B cell (primary cell): ENCODE data around the gene CD59. TPM values are rescaled to one million over a fixed set of nuclear protein-coding genes. Genes with fewer than 3 reads are reported as not detected.

ENCODE experiments used
- ATAC-seq: fragments of 200-7000 bp; cut with Tn5 transposase; one replicate; pipeline ENCODE4 v1.10.0; 2021; ENCODE audit warnings: low read depth, mild to moderate bottlenecking, moderate number of reproducible peaks, moderate library complexity
- CTCF ChIA-PET: fragments of 350-600 bp; sonication (Branson Sonifier 250); formaldehyde crosslinking; loops from one replicate; lab custom pipeline; 2021; ENCODE audit warnings: antibody characterized with exemption, inconsistent platforms; lab: Charles Lee
- POLR2A ChIA-PET: fragments of 350-600 bp; sonication (Branson Sonifier 250); formaldehyde crosslinking; loops from one replicate; lab custom pipeline; 2021; ENCODE audit warnings: antibody characterized with exemption; lab: Charles Lee
- DNase-seq: peaks from one replicate; pipeline ENCODE4 v3.0.0; 2013
- H2AFZ ChIP-seq: 2 replicates; pipeline ENCODE4 v1.6.1; 2012; ENCODE audit warnings: mild to moderate bottlenecking, low read depth, low read length; ENCODE audit not compliant: insufficient read depth, poor library complexity, severe bottlenecking
- H3K27ac ChIP-seq, 2 donors: 1 replicate in 1 of 2; 2 replicates in 1 of 2; pipeline ENCODE4 v1.5.1; 2012 to 2013; ENCODE audit warnings: low read length in 2 of 2, mild to moderate bottlenecking in 2 of 2, moderate library complexity in 1 of 2
- H3K27me3 ChIP-seq, 4 experiments: fragments of 200-600 bp in 1 of 4; sonication (generic) in 1 of 4; replicated peaks in 1 of 4; 1 replicate in 2 of 4; 2 replicates in 2 of 4; pipeline versions ENCODE4 v1.6.1 to v1.7.0; 2013 to 2016; ENCODE audit warnings: low read length in 3 of 4, mild to moderate bottlenecking in 2 of 4, mixed read lengths in 1 of 4, moderate library complexity in 1 of 4; ENCODE audit not compliant: insufficient read depth in 4 of 4, control insufficient read depth in 3 of 4; ENCODE audit errors: control extremely low read depth in 1 of 4
- H3K36me3 ChIP-seq, 2 experiments: replicated peaks in 1 of 2; 1 replicate in 1 of 2; 2 replicates in 1 of 2; pipeline versions ENCODE4 v1.6.1 to v1.7.1; 2013; ENCODE audit warnings: low read length in 1 of 2; ENCODE audit not compliant: insufficient read depth in 2 of 2, control insufficient read depth in 1 of 2; ENCODE audit errors: control extremely low read depth in 1 of 2, extremely low read depth in 1 of 2
- H3K4me1 ChIP-seq, 2 donors: fragments of 200-600 bp in 1 of 2; sonication (generic) in 1 of 2; 1 replicate in 1 of 2; 2 replicates in 1 of 2; pipeline versions ENCODE4 v1.5.1 to v1.6.1; 2013 to 2017; ENCODE audit warnings: low read length in 2 of 2; ENCODE audit not compliant: control insufficient read depth in 2 of 2, insufficient read depth in 2 of 2
- H3K4me2 ChIP-seq: replicated peaks from 2 replicates; pipeline ENCODE3; 2012; ENCODE audit warnings: mild to moderate bottlenecking, low read depth, low read length; ENCODE audit not compliant: poor library complexity, severe bottlenecking
- H3K4me3 ChIP-seq, 5 experiments: fragments of 200-600 bp in 1 of 5; sonication (generic) in 1 of 5; 1 replicate in 3 of 5; 2 replicates in 2 of 5; pipeline versions ENCODE4 v1.5.1 to v1.7.0; 2011 to 2016; ENCODE audit warnings: low read length in 4 of 5, mild to moderate bottlenecking in 4 of 5, low read depth in 2 of 5, control low read depth in 1 of 5, moderate library complexity in 1 of 5; ENCODE audit not compliant: insufficient read depth in 1 of 5; ENCODE audit errors: control extremely low read depth in 1 of 5, extremely low read depth in 1 of 5
- H3K79me2 ChIP-seq: fragments of 200-600 bp; sonication (generic); one replicate; pipeline ENCODE4 v1.6.0; 2016; ENCODE audit warnings: low read length; ENCODE audit not compliant: control insufficient read depth, insufficient read depth
- H3K9ac ChIP-seq: fragments of 200-600 bp; sonication (generic); 2 replicates; pipeline ENCODE4 v1.6.1; 2017; ENCODE audit warnings: mild to moderate bottlenecking, low read length, moderate library complexity
- H3K9me3 ChIP-seq, 3 donors: one replicate each; pipeline versions ENCODE4 v1.6.1 to v1.7.1; 2013; ENCODE audit warnings: low read length in 2 of 3; ENCODE audit not compliant: control insufficient read depth in 2 of 3, insufficient read depth in 1 of 3; ENCODE audit errors: control extremely low read depth in 1 of 3
- H4K20me1 ChIP-seq: 2 replicates; pipeline ENCODE4 v1.6.0; 2012; ENCODE audit warnings: mild to moderate bottlenecking, low read length; ENCODE audit not compliant: insufficient read depth, control insufficient read depth, poor library complexity, severe bottlenecking
- H3K27ac Mint-ChIP-seq: one replicate; pipeline ENCODE4 v1.8.0; 2021; ENCODE audit warnings: mixed read lengths
- H3K27me3 Mint-ChIP-seq: one replicate; pipeline ENCODE4 v1.8.0; 2021; ENCODE audit warnings: mixed read lengths
- H3K4me1 Mint-ChIP-seq: one replicate; pipeline ENCODE4 v1.8.0; 2021; ENCODE audit warnings: mixed read lengths
- H3K4me3 Mint-ChIP-seq: one replicate; pipeline ENCODE4 v1.8.0; 2021; ENCODE audit warnings: mixed read lengths
- H3K9me3 Mint-ChIP-seq: one replicate; pipeline ENCODE4 v1.8.0; 2022; ENCODE audit warnings: mixed read lengths; ENCODE audit not compliant: insufficient read depth
- EZH2 ChIP-seq: IDR thresholded peaks from 2 replicates; pipeline ENCODE4 v1.6.1; 2012; ENCODE audit warnings: borderline replicate concordance, low read depth, mild to moderate bottlenecking, moderate library complexity, low read length; ENCODE audit not compliant: insufficient read depth, poor library complexity, severe bottlenecking
- WGBS: methylation state at CpG from one replicate; pipeline ENCODE4 v1.1.5; 2013; ENCODE audit warnings: missing lambda C conversion rate; ENCODE audit not compliant: insufficient coverage; 5-methylcytosine and 5-hydroxymethylcytosine counted together
- intact Hi-C: fragments of 100-400 bp; cut with micrococcal nuclease; formaldehyde crosslinking; loops from one replicate; pipeline ENCODE4 v1.10.0; 2022
- polyA plus RNA-seq: library from polyadenylated mRNA; depleted of rRNA; stranded (reverse); fragments of >200 nt; gene quantifications from 2 replicates; pipeline ENCODE4 v1.2.3, GENCODE V29; 2012
- total RNA-seq, 2 donors: library from RNA; stranded (reverse); fragments of 120-200 nt in 1 of 2; gene quantifications; 1 replicate in 1 of 2; 2 replicates in 1 of 2; pipeline versions ENCODE4 v1.2.3 to v1.2.4, GENCODE V29; 2013 to 2022
- TF ChIP-seq, protein P1 (sequence below): fragments of 200-600 bp; IDR thresholded peaks from one replicate; pipeline ENCODE4 v1.8.0; 2022; ENCODE audit warnings: antibody characterized with exemption, mild to moderate bottlenecking

Gene CD59
- total and polyA plus RNA-seq, 2 donors (not counting 1 experiment from before 2014, with no cell fraction given): 10.9 to 41.3 TPM

DNA sequence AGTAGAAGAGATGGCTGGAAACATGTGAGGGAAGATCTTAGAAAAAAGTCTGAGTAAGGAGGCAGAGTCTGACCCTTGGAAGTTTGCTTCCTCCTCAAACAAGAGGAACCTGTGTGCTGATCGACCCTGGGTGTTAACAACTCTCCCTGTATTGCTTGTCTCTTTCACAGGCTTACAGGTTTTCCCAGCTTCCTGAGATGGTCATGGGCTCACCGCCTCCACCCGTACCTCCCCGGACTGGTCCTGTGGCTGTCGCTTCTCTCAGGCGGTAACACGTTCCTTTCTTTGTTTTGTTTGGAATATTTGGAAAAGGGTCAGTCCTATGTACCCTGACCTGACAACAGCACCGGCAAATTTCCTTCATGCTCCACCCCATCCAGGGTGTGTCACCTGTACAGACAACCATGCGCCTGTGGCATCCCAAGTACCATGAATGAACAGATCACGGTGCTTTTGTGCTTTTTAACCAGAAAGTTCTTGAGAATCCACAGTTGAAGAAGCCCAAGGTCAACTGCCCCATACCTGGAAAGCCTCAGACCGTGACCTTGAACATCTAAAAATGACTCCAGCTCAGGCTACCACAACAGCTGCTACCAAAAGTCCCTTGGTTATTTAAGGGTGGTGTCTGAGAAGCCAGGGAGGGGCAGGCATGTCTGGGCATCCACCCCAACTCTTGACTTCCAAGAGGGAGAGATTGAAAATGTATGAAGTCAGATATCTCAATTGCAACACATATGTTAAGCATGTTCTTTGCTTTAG lies 80.2 kb downstream of the CD59 start:
- Mint-ChIP-seq H3K27ac (no peak overlapping the region), H3K4me3 (no peak overlapping the region), H3K4me1 (no peaks in the 10 kb centered on the region), H3K27me3 (peaks cover 22% of the 10 kb centered on the region), H3K9me3 (no peaks in the 10 kb centered on the region)
- intact Hi-C loops: no loop called here
- Histone ChIP-seq H3K4me3 (no peak overlapping the region), H3K27me3 (peaks cover 0 to 7% (median 0%) of the 10 kb centered on the region in 4 experiments), H3K4me2 (no peak overlapping the region), H2AFZ (no peak overlapping the region), H3K27ac (no peak overlapping the region), H3K4me1 (no peaks in the 10 kb centered on the region), H3K79me2 (no peaks in the 10 kb centered on the region), H3K36me3 (no peaks in the 10 kb centered on the region), H4K20me1 (no peaks in the 10 kb centered on the region), H3K9me3 (no peaks in the 10 kb centered on the region), H3K9ac (no peak overlapping the region)
- TF ChIP-seq, protein P1, sequence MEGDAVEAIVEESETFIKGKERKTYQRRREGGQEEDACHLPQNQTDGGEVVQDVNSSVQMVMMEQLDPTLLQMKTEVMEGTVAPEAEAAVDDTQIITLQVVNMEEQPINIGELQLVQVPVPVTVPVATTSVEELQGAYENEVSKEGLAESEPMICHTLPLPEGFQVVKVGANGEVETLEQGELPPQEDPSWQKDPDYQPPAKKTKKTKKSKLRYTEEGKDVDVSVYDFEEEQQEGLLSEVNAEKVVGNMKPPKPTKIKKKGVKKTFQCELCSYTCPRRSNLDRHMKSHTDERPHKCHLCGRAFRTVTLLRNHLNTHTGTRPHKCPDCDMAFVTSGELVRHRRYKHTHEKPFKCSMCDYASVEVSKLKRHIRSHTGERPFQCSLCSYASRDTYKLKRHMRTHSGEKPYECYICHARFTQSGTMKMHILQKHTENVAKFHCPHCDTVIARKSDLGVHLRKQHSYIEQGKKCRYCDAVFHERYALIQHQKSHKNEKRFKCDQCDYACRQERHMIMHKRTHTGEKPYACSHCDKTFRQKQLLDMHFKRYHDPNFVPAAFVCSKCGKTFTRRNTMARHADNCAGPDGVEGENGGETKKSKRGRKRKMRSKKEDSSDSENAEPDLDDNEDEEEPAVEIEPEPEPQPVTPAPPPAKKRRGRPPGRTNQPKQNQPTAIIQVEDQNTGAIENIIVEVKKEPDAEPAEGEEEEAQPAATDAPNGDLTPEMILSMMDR: no peak
- TF ChIP-seq EZH2: no peak
- no peak for ATAC-seq
- CTCF ChIA-PET: no interaction called here
- POLR2A ChIA-PET: no interaction called here
- WGBS: 95% methylated on average over 10 of the region's 11 CpGs
- no peak for DNase-seq

DNA sequence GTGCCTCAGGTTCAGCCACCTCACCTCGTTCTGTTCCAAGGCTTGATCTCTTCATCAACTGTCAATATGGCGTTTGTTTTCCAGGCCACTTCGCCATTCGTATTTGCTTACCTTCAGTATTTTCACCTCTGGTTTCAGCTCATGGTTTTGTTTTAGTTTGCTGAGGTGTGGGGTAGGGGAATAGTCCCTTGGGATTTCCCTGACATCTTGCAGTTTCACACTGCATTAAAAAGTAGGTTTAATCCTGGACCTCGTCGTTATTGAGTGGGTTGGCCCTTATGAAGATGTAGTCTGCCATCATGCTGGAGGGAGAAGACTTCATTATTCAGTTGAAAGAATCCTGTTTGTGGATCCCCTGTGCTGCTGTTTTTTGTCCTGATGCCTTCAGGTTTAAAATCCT lies 81.6 kb downstream of the CD59 start:
- peaks cover 0 to 7% (median 0%) of the 10 kb centered on the region in 4 experiments for H3K27me3 ChIP-seq
- no peaks in the 10 kb centered on the region for H3K4me1 ChIP-seq
- TF ChIP-seq EZH2: no peak
- TF ChIP-seq, protein P1: no peak
- ChIA-PET CTCF (no interaction called here), POLR2A (no interaction called here)
- H3K9ac ChIP-seq: no peak overlapping the region
- H3K36me3 ChIP-seq: no peaks in the 10 kb centered on the region
- H3K27ac Mint-ChIP-seq: no peak overlapping the region
- WGBS: 73% methylated on average over 4 of the region's 6 CpGs
- H3K9me3 ChIP-seq: no peaks in the 10 kb centered on the region
- no peak for ATAC-seq
- DNase-seq: no peak
- H4K20me1 ChIP-seq: no peaks in the 10 kb centered on the region
- H2AFZ ChIP-seq: no peak overlapping the region
- H3K4me3 ChIP-seq: no peak overlapping the region
- H3K4me1 Mint-ChIP-seq: no peaks in the 10 kb centered on the region
- H3K4me2 ChIP-seq: no peak overlapping the region
- H3K9me3 Mint-ChIP-seq: no peaks in the 10 kb centered on the region
- H3K4me3 Mint-ChIP-seq: no peak overlapping the region
- intact Hi-C loops: no loop called here
- no peak overlapping the region for H3K27ac ChIP-seq
- no peaks in the 10 kb centered on the region for H3K79me2 ChIP-seq
- H3K27me3 Mint-ChIP-seq: peaks cover 18% of the 10 kb centered on the region
